ENCODE results near the gene HTR3E.

DNA sequence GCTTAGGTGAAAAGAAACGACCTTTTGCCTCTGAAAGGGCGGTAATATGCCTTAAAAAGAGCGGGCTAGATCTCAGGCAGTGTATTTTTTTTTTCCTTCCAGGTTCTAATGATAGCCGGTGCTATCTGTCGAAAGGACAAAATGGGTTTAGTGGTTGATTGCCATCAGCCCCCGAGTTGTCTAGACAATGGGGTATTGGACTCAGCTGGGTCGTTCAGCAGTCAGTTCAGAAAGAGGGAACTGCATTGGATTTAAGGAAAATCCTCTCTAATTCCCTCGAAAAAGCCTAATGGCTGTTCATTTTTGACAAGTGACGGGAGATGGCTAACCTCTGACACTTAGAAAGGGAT, 39.0 kb downstream of the HTR3E start:
- TF ChIP-seq, protein P1, sequence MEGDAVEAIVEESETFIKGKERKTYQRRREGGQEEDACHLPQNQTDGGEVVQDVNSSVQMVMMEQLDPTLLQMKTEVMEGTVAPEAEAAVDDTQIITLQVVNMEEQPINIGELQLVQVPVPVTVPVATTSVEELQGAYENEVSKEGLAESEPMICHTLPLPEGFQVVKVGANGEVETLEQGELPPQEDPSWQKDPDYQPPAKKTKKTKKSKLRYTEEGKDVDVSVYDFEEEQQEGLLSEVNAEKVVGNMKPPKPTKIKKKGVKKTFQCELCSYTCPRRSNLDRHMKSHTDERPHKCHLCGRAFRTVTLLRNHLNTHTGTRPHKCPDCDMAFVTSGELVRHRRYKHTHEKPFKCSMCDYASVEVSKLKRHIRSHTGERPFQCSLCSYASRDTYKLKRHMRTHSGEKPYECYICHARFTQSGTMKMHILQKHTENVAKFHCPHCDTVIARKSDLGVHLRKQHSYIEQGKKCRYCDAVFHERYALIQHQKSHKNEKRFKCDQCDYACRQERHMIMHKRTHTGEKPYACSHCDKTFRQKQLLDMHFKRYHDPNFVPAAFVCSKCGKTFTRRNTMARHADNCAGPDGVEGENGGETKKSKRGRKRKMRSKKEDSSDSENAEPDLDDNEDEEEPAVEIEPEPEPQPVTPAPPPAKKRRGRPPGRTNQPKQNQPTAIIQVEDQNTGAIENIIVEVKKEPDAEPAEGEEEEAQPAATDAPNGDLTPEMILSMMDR (IDR thresholded peaks at IDR 0.05) = no peak
- no peak for TF ChIP-seq POLR2AphosphoS5 (IDR thresholded peaks at IDR 0.05)
